ENCODE results near the gene KRTAP1-3.

DNA sequence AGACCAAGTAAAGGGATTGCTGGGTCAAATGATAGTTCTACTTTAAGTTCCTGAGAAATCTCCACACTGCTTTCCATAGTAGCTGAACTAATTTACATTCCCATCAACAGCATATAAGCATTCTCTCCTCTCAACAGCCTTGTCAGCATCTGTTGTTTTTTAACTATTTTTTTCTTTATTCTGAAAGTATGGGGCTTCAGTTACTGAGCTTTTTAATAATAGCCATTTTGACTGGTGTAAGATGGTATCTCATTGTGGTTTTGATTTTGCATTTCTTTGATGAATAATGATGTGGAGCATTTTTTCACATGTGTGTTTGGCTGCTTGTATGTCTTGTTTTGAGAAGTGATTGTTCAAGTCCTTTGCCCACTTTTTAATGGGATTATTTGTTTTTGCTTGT, 17.9 kb upstream of the KRTAP1-3 start:
- no peak for TF ChIP-seq EZH2 (IDR thresholded peaks at IDR 0.05)
- TF ChIP-seq POLR2AphosphoS5 (IDR thresholded peaks at IDR 0.05; ENCODE audit: borderline replicate concordance, low read depth, low read length) = no peak
- no peak for TF ChIP-seq FOXP2 (optimal IDR thresholded peaks at IDR 0.05; ENCODE audit: control extremely low read depth, extremely low read length, insufficient read depth)

Data from SK-N-MC (cell line).